ENCODE results near the gene CLEC9A. TPM values are rescaled to one million over a fixed set of nuclear protein-coding genes. Genes with fewer than 3 reads are reported as not detected.

CLEC9A gene
- total RNA-seq, 2 experiments from 2014 or later, result not detected

DNA sequence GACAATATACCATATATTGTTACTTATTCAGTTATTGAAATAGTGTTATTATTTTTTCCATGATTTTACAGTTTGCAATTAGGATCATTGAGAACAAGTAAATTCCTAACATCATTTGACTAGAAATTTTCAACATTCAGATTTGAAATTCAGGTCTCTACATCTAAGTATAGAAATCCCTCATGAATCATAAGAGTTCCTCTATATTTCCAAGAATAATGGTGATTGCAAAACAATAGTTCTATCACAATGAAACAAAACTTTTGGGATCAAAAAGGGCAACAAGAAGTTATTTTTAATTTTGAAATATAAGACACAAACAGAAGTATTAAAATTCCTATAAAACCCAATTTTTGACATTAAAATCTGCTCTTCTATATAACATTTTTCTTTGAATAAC, 57.5 kb downstream of the CLEC9A start:
- Mint-ChIP-seq H3K27ac (no peak overlapping the region), H3K27me3 (peaks cover 5% of the 10 kb centered on the region), H3K4me3 (no peak overlapping the region), H3K9me3 (ENCODE audit: low read depth) (peaks cover 8% of the 10 kb centered on the region), H3K4me1 (no peaks in the 10 kb centered on the region), H3K36me3 (ENCODE audit: low read depth) (no peaks in the 10 kb centered on the region)
- intact Hi-C loops (cut with DNase I, micrococcal nuclease), result no loop called here
- DNase-seq, result no peak
- CTCF ChIA-PET, result no interaction called here
- no peak for ATAC-seq
- POLR2A ChIA-PET, result no interaction called here

DNA sequence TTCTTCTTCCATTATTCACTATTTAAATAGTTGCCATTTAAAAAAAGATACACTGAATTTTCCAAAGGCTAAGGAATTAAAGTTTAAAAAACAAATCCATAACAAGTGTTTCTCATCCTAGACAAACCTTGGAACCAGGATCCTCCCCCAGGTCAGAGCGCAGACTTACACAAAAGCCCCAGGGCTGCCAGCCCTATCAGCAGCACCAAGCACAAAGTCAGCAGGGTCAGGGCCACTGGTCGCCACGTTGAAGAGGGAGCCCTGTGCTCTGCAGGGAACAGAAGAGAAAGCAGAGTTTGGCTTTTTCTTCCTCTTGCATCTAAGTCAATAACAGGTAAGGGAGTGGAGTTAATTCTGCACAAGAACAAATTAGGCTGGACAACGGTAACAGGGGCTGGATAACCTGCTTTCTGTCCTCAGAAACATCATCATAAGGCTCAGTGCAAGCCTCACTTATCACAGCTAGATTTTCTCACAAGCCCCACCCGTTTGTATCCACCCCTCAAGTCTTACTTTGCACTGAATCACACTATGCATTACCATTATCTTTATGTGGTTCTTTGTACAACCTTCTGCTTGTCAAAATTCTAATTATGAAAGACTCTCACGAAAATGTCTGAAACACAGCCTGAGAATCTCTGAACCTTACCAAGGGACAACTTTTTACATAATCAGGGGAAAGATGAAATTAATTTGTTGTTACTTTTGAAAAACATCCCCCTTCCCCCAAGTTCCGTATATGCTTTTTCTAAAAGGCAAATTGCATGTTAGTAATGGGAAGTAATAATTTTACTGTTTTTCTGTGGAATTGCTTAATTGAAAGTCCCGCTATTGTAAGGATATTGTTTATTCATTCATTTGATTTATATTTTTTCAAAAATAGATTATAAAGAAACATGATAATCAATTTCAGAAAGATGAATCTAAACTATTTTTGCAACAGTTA, 58.7 kb downstream of the CLEC9A start:
- ChIA-PET CTCF (no interaction called here), POLR2A (no interaction called here)
- peaks cover 5% of the 10 kb centered on the region for H3K27me3 Mint-ChIP-seq
- peaks cover 4% of the 10 kb centered on the region for H3K9me3 Mint-ChIP-seq (ENCODE audit: low read depth)
- DNase-seq (no peak), ATAC-seq (no peak)
- no peaks in the 10 kb centered on the region for H3K36me3 Mint-ChIP-seq (ENCODE audit: low read depth)
- no peaks in the 10 kb centered on the region for H3K4me1 Mint-ChIP-seq
- intact Hi-C loops (cut with DNase I, micrococcal nuclease), result no loop called here
- no peak overlapping the region for H3K27ac Mint-ChIP-seq
- H3K4me3 Mint-ChIP-seq, result no peak overlapping the region

DNA sequence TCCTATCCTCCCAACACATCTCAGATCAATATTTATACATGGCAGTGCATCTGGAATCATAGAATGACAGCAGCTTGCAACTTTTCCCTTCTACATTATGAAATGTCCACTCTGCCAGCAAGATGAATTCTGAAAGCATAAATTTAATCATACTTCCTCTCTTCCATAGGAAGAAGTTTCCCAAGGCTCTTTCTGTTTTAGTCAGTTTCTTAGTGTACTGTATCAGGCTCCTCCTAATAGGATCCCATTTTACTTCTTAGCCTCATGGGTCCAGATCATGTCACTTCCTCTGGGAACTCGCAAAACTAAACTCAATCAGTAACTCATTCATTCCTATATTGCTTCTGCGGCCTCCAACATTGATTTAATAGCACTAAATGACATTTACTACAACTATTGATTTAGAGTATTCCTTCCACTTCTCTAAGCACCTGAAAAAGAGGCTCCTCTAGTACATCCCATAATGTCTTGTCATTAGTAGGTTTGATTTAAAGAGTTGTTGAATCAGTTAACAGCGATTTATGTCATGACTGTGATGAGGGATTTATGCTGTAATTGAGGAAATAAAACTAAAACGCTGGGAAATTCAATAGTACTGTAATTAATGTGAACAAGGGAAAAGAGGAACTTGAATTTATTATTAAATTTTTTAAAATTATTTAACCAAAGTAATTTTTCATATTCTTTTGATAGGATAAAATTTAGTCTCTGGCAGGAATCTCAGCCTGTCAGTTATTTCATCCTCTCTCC, 64.3 kb downstream of the CLEC9A start:
- H3K9me3 Mint-ChIP-seq (ENCODE audit: low read depth), result no peaks in the 10 kb centered on the region
- intact Hi-C loops (cut with DNase I, micrococcal nuclease), result no loop called here
- ChIA-PET POLR2A (no interaction called here), CTCF (interaction anchor here (0.8 kb wide), 1 partner anchor 22 kb away, joined by 3 read pairs; no protein-coding TSS in a partner anchor)
- no peaks in the 10 kb centered on the region for H3K4me1 Mint-ChIP-seq
- no peaks in the 10 kb centered on the region for H3K36me3 Mint-ChIP-seq (ENCODE audit: low read depth)
- no peak overlapping the region for H3K27ac Mint-ChIP-seq
- H3K27me3 Mint-ChIP-seq, result peaks cover 2% of the 10 kb centered on the region
- ATAC-seq (no peak), DNase-seq (no peak)
- no peak overlapping the region for H3K4me3 Mint-ChIP-seq

DNA sequence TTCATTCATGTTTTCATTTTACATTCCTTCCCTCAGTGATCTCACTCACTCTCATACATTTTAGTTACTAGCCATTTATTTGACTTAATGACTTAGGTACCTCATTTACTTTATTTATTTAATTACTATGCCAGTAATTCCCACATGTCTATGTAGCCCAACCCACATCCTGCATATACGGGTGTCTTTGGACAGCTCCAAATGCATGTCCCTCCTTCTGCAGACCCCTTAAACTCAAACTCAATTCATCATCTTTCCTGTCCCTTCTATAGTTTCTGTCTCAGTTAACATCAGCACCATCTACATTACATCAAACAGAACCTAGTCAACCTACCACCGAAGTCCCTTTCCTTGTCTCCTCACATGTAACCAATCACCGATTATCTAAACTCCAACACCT, 65.5 kb downstream of the CLEC9A start:
- no peaks in the 10 kb centered on the region for H3K9me3 Mint-ChIP-seq (ENCODE audit: low read depth)
- no peak for ATAC-seq

DNA sequence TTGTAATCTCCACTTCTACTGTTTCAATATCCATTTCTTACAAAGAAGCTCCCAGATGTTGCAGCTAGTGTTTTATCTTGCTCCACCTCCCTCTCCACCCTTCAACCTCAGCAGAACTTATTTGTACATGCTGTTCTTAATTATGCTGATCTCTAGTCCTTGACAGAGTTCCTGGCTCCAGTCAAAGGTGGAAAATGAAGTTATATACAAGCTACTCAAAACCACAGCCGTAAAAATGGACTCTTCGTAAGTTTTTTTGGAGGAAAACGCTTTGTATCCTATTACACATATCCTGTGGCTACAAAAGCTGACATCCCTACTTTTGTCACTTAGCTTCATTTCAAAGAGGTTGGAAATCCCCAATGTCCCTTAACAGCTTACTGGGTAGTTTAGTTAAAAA, 67.0 kb downstream of the CLEC9A start:
- intact Hi-C loops (cut with DNase I, micrococcal nuclease), result no loop called here
- no peak for ATAC-seq
- no peaks in the 10 kb centered on the region for H3K9me3 Mint-ChIP-seq (ENCODE audit: low read depth)
- ChIA-PET POLR2A (no interaction called here), CTCF (interaction anchor here (0.7 to 0.9 kb wide), 2 partner anchors 49 to 94 kb away, joined by 3 read pairs; no protein-coding TSS in a partner anchor)
- H3K27me3 Mint-ChIP-seq, result no peaks in the 10 kb centered on the region
- no peaks in the 10 kb centered on the region for H3K4me1 Mint-ChIP-seq
- no peak for DNase-seq
- no peak overlapping the region for H3K4me3 Mint-ChIP-seq
- no peaks in the 10 kb centered on the region for H3K36me3 Mint-ChIP-seq (ENCODE audit: low read depth)
- H3K27ac Mint-ChIP-seq, result no peak overlapping the region

More for the DNA sequence above, 65.5 kb downstream of the CLEC9A start:
- no peak overlapping the region for H3K4me3 Mint-ChIP-seq
- POLR2A ChIA-PET, result no interaction called here
- no peaks in the 10 kb centered on the region for H3K4me1 Mint-ChIP-seq
- intact Hi-C loops (cut with DNase I, micrococcal nuclease), result no loop called here
- no peaks in the 10 kb centered on the region for H3K36me3 Mint-ChIP-seq (ENCODE audit: low read depth)
- no peak for DNase-seq
- no peak overlapping the region for H3K27ac Mint-ChIP-seq
- no peaks in the 10 kb centered on the region for H3K27me3 Mint-ChIP-seq
- CTCF ChIA-PET, result no interaction called here

DNA sequence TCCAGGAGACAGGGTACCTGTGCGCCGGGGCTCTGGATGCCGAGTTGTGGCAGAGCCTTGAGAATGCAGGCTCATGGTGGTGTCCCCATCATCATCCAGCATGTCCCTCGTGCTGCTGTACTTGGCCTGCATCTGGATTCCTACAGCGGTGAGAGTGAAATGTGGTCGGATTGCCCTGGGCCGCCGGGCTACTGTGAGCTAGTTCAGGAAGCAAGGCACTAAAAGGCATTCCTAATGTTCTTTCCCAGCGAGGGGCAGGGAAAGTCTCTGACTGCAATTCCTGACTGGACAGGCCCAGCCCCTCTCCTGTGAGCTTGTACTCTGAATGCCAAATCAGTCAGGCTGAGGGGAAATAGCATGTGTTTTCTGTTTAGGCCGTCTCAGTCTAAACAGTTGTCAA, 68.3 kb downstream of the CLEC9A start, which contains the start of gene CLEC1A:
CLEC1A (minus strand) TSS at position 195 of the 400 bp plus-strand sequence; CDS start at position 132, 63 bp downstream.
- ATAC-seq (no peak), DNase-seq (no peak)
- POLR2A ChIA-PET, result no interaction called here
- Mint-ChIP-seq H3K4me3 (no peak within 1 kb of the TSS), H3K27ac (no peak within 1 kb of the TSS), H3K36me3 (ENCODE audit: low read depth) (peaks cover 2% of the 10 kb centered on the region), H3K9me3 (ENCODE audit: low read depth) (peaks cover 5% of the 10 kb centered on the region), H3K27me3 (peaks cover 4% of the 10 kb centered on the region), H3K4me1 (no peaks in the 10 kb centered on the region)
- CTCF ChIA-PET, result interaction anchor here (0.6 to 0.7 kb wide), 2 partner anchors 21 to 24 kb away, joined by 3 read pairs; no protein-coding TSS in a partner anchor
- intact Hi-C loops (cut with DNase I, micrococcal nuclease), result no loop called here

DNA sequence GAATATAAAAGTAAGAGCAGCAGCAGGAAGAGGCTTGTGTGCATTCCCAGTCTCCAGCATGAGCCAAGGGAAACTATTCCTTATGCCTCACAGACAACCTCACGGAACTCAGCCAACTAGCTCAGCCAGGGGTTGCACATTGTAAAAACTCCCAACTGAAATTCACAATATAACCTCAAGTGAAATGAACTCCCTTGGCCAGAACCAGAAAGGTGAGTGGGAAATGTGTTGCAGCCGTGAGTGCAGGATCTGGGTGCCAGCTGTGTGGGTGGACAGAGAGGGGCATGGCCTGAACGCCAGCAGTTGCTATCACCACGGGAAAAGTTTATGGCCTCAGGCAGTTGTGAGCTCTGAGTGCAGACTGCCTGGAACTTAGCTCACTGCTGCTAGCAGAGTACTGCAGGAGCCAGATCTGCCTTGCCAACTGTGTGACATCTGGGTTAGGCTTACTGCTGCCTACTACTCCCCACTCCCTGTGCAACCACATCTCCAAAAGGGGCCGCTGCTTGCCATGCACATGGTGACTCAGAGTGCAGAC, 70.6 kb downstream of the CLEC9A start:
- peaks cover 11% of the 10 kb centered on the region for H3K27me3 Mint-ChIP-seq
- H3K4me3 Mint-ChIP-seq, result no peak overlapping the region
- peaks cover 4% of the 10 kb centered on the region for H3K36me3 Mint-ChIP-seq (ENCODE audit: low read depth)
- H3K4me1 Mint-ChIP-seq, result no peaks in the 10 kb centered on the region
- no peak overlapping the region for H3K27ac Mint-ChIP-seq
- CTCF ChIA-PET, result no interaction called here
- H3K9me3 Mint-ChIP-seq (ENCODE audit: low read depth), result peaks cover 6% of the 10 kb centered on the region
- intact Hi-C loops (cut with DNase I, micrococcal nuclease), result no loop called here
- ATAC-seq (no peak), DNase-seq (no peak)
- POLR2A ChIA-PET, result no interaction called here

DNA sequence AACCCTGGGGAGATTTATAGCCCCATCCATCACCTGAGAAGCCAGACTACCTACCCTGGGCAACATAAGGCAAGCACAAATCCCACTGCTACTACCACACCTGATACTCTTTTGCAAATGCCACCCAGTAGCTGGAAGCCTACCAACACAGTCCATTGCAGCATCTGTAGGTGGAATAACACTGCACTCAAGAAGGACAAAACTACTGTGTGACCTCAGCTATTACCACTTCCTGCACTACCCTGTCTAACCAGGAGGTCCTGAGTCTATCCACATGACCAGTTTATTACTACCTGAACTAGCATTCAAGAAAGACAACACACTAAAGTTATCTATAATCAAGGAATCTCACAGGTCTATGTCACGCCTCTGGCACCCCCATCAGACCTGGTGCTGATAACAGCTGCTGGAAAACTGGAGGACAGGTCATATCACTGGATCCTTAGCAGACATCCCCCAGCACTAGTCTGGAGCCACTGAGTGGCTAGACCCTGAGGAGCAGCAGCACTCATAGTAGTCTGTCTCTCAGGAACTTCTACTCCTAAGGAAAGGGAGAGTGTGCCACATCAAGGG, 71.3 kb downstream of the CLEC9A start:
- ATAC-seq (no peak), DNase-seq (no peak)
- Mint-ChIP-seq H3K4me3 (no peak overlapping the region), H3K27ac (no peak overlapping the region), H3K4me1 (no peaks in the 10 kb centered on the region), H3K9me3 (ENCODE audit: low read depth) (peaks cover 6% of the 10 kb centered on the region), H3K27me3 (peaks cover 11% of the 10 kb centered on the region), H3K36me3 (ENCODE audit: low read depth) (peaks cover 4% of the 10 kb centered on the region)
- POLR2A ChIA-PET, result no interaction called here
- intact Hi-C loops (cut with DNase I, micrococcal nuclease), result no loop called here
- CTCF ChIA-PET, result no interaction called here

DNA sequence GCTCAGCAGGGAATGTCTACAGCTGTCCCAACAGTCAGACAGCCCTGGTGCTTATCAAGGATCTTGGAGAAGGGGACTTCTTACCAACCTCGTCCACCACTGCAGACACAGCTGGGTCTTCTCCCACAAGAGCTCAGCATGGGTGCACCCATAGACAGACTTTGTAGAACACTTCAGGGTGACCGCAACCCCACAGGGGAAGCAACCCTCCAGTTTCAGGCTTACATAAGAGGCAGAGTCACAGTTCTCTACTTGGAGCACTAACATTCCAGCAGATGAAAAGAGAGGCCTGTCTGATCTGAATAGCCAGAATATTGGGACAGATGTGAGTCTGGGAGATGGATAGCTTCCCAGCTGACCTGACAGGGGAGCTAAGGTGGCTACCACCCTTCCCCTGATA, 71.8 kb downstream of the CLEC9A start:
- peaks cover 9% of the 10 kb centered on the region for H3K9me3 Mint-ChIP-seq (ENCODE audit: low read depth)
- H3K27ac Mint-ChIP-seq, result no peak overlapping the region
- POLR2A ChIA-PET, result no interaction called here
- ATAC-seq (no peak), DNase-seq (no peak)
- no peak overlapping the region for H3K4me3 Mint-ChIP-seq
- H3K27me3 Mint-ChIP-seq, result peaks cover 14% of the 10 kb centered on the region
- no peaks in the 10 kb centered on the region for H3K4me1 Mint-ChIP-seq
- peaks cover 4% of the 10 kb centered on the region for H3K36me3 Mint-ChIP-seq (ENCODE audit: low read depth)
- intact Hi-C loops (cut with DNase I, micrococcal nuclease), result no loop called here
- CTCF ChIA-PET, result no interaction called here

DNA sequence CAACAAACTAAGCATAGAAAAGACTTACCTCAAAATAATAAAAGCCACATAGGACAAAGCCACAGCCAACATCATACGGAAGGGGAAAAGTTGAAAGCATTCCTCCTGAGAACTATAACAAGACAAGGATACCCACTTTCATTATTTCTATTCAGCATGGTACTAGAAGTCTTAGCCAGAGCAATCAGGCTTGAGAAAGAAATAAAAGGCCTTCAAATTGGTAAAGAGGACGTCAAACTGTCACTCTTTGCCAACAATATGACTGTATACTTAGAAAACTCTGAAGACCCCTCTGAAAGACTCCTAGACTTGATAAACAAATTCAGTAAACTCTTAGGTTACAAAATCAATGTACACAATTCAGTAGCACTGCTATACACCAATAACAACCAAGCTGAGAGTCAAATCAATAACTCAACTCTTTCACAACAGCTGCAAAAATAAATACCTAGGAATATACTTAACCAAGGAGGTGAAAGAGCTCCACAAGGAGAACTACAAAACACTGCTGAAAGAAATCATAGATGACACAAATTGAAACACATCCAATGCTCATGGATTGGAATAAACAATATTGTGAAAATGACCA, 79.9 kb downstream of the CLEC9A start:
- intact Hi-C loops (cut with DNase I, micrococcal nuclease), result no loop called here
- CTCF ChIA-PET, result no interaction called here
- H3K36me3 Mint-ChIP-seq (ENCODE audit: low read depth), result no peaks in the 10 kb centered on the region
- H3K4me1 Mint-ChIP-seq, result no peaks in the 10 kb centered on the region
- POLR2A ChIA-PET, result no interaction called here
- H3K27ac Mint-ChIP-seq, result no peak overlapping the region
- DNase-seq (no peak), ATAC-seq (no peak)
- peaks cover 7% of the 10 kb centered on the region for H3K27me3 Mint-ChIP-seq
- peaks cover 3% of the 10 kb centered on the region for H3K9me3 Mint-ChIP-seq (ENCODE audit: low read depth)
- H3K4me3 Mint-ChIP-seq, result no peak overlapping the region

DNA sequence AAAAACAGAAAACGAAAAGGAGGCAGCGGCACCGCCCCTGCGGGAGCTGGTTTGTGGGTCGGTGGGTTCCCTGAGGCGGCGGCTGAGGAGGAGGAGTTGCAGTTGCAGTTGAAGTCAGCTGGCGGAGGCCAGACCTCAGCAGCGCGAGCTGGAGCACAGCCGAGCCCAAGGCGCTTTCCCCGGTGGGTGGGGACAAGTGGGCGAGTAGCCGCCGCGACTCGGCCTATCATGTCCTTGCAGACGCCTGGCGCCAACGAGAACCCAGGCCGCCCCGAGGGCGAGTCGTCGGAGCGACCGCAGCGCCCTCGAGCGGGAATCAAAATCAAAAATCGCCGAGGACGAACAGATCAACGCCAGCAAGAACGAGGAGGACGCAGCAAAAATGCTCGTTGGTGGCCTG, 81.0 kb downstream of the CLEC9A start:
- POLR2A ChIA-PET, result no interaction called here
- Mint-ChIP-seq H3K4me1 (no peaks in the 10 kb centered on the region), H3K27me3 (peaks cover 2% of the 10 kb centered on the region), H3K27ac (no peak overlapping the region), H3K36me3 (ENCODE audit: low read depth) (no peaks in the 10 kb centered on the region), H3K4me3 (no peak overlapping the region), H3K9me3 (ENCODE audit: low read depth) (peaks cover 3% of the 10 kb centered on the region)
- ATAC-seq (no peak), DNase-seq (no peak)
- CTCF ChIA-PET, result no interaction called here
- intact Hi-C loops (cut with DNase I, micrococcal nuclease), result no loop called here
